GM12878 (cell line): ENCODE data around the gene GPR179. TPM values are rescaled to one million over a fixed set of nuclear protein-coding genes. Genes with fewer than 3 reads are reported as not detected.

Experiments
- ATAC-seq: fragments of 200-7000 bp; cut with Tn5 transposase; 3 replicates; pipeline ENCODE4 v1.9.1; 2020; ENCODE audit warnings: mild to moderate bottlenecking, moderate library complexity
- BruUV-seq: library from RNA; stranded (reverse); fragments of 400-500 nt; replicated peaks from 2 replicates; lab custom pipeline; 2021; lab: Mats Ljungman, UMichigan
- CTCF ChIA-PET: fragments of 300-600 bp; sonication (Branson Sonifier 250); formaldehyde crosslinking; extraction: SDS; loops from one replicate; lab custom pipeline; 2021; ENCODE audit warnings: inconsistent platforms; lab: Yijun Ruan, JAX
- POLR2A ChIA-PET: fragments of 350-600 bp; formaldehyde crosslinking; extraction: SDS; loops from one replicate; lab custom pipeline; 2021; ENCODE audit warnings: inconsistent platforms; lab: Charles Lee
- RAD21 ChIA-PET: fragments of 300-600 bp; sonication (Branson Sonifier 250); formaldehyde crosslinking; loops from one replicate; lab custom pipeline; 2023; ENCODE audit warnings: antibody characterized with exemption; ENCODE audit not compliant: unreplicated experiment; lab: Charles Lee
- SMC1A ChIA-PET: fragments of 300-600 bp; sonication (Branson Sonifier 250); formaldehyde crosslinking; loops from one replicate; lab custom pipeline; 2023; ENCODE audit not compliant: unreplicated experiment, uncharacterized antibody; lab: Charles Lee
- DNase-seq: peaks from one replicate; pipeline ENCODE4 v3.0.0-alpha.2; 2011; ENCODE audit warnings: low read depth, low spot score
- FAIRE-seq: peaks from 3 replicates; lab custom pipeline; 2011; peaks lifted over from hg19 to GRCh38; lab: Jason Lieb, UNC
- H2AFZ ChIP-seq: 2 replicates; pipeline ENCODE4 v1.6.0; 2011; ENCODE audit warnings: low read depth, low read length, control low read depth; ENCODE audit not compliant: control insufficient read depth
- H3K27ac ChIP-seq: 2 replicates; pipeline ENCODE4 v1.5.1; 2011; ENCODE audit warnings: control low read depth; ENCODE audit not compliant: control insufficient read depth, insufficient read depth
- H3K27me3 ChIP-seq, 2 experiments: replicated peaks in 1 of 2; 2 replicates each; pipeline versions ENCODE4 v1.6.0 to v1.6.1; 2011; ENCODE audit warnings: low read length in 1 of 2; ENCODE audit not compliant: control insufficient read depth in 2 of 2, insufficient read depth in 2 of 2
- H3K36me3 ChIP-seq, 2 experiments: 2 replicates each; pipeline ENCODE4 v1.5.1; 2011; ENCODE audit warnings: low read length in 1 of 2; ENCODE audit not compliant: control insufficient read depth in 2 of 2, insufficient read depth in 2 of 2
- H3K4me1 ChIP-seq: 2 replicates; pipeline ENCODE4 v1.6.1; 2011; ENCODE audit warnings: mild to moderate bottlenecking, low read length, moderate library complexity, mixed read lengths; ENCODE audit not compliant: control insufficient read depth, insufficient read depth
- H3K4me2 ChIP-seq: 2 replicates; pipeline ENCODE4 v1.6.0; 2011; ENCODE audit warnings: control low read depth; ENCODE audit not compliant: control insufficient read depth, insufficient read depth
- H3K4me3 ChIP-seq: fragments of 200-600 bp; sonication (generic); 2 replicates; pipeline ENCODE4 v1.5.1; 2016
- H3K79me2 ChIP-seq: 2 replicates; pipeline ENCODE4 v1.6.0; 2011; ENCODE audit warnings: low read length; ENCODE audit not compliant: control insufficient read depth, insufficient read depth
- H3K9ac ChIP-seq: 2 replicates; pipeline ENCODE4 v1.8.0; 2011; ENCODE audit warnings: low read length, control low read depth, mixed read lengths; ENCODE audit not compliant: control insufficient read depth, insufficient read depth
- H3K9me3 ChIP-seq: replicated peaks from 3 replicates; pipeline ENCODE4 v1.5.1; 2011; ENCODE audit warnings: mild to moderate bottlenecking, low read length; ENCODE audit not compliant: control insufficient read depth, insufficient read depth
- H4K20me1 ChIP-seq: 2 replicates; pipeline ENCODE4 v1.6.0; 2011; ENCODE audit not compliant: control insufficient read depth, insufficient read depth
- MAX ChIP-seq: IDR thresholded peaks from 2 replicates; pipeline ENCODE4 v1.6.1; 2012; ENCODE audit warnings: low read depth, low read length, improper control_type of control experiment
- MLLT1 ChIP-seq: fragments of 450-650 bp; IDR thresholded peaks from 2 replicates; pipeline ENCODE4 v1.6.1; 2016; ENCODE audit warnings: mild to moderate bottlenecking
- WGBS: methylation state at CpG from one replicate; pipeline ENCODE4 v1.1.6; 2016; ENCODE audit warnings: low lambda C conversion rate; ENCODE audit not compliant: insufficient replicate concordance, insufficient coverage; ENCODE audit errors: missing lambda C conversion rate; 5-methylcytosine and 5-hydroxymethylcytosine counted together
- in situ Hi-C: fragments of 300-500 bp; cut with MboI; formaldehyde crosslinking; loops from 9 replicates; pipeline ENCODE4 v1.14.3; 2018; ENCODE audit warnings: mixed read lengths
- intact Hi-C: fragments of 100-400 bp; cut with micrococcal nuclease; formaldehyde crosslinking; loops from one replicate; pipeline ENCODE4 v1.14.2; 2022; ENCODE audit not compliant: unreplicated experiment
- polyA plus RNA-seq, 11 experiments: library from polyadenylated mRNA; depleted of rRNA in 4 of 11; unstranded in 6 of 11; stranded (reverse) in 5 of 11; fragments of >200 nt; fragmentation: Nextera tagmentation in 4 of 11; fragmentation: Illumina TruSeq in 1 of 11; extraction: Ambion mirVana in 4 of 11; extraction: Trizol in 1 of 11; gene quantifications; 1 replicate in 1 of 11; 2 replicates in 10 of 11; pipeline versions ENCODE4 v1.2.1 to v1.2.3, GENCODE V29; 2011 to 2016; ENCODE audit warnings: inconsistent platforms in 2 of 11, missing spikeins in 2 of 11, low read depth in 1 of 11
- total RNA-seq, 4 experiments: library from RNA; depleted of rRNA in 3 of 4; stranded (reverse); fragments of >200 nt in 3 of 4; fragmentation: Illumina TruSeq in 1 of 4; extraction: Trizol in 1 of 4; gene quantifications; 2 replicates each; pipeline versions ENCODE4 v1.2.1 to v1.2.3, GENCODE V29; 2013 to 2021

Gene GPR179
- total and polyA plus RNA-seq, 10 of the 15 experiments (the other 5 are each of a cell fraction or from before 2014, with no cell fraction given), result under 0.01 to 0.08 (median 0.01) TPM; not detected in 3

- ChIA-PET RAD21 (interaction anchor here (1.3 to 8.4 kb wide), 2 partner anchors 35 to 59 kb away, joined by 6 to 172 read pairs; no protein-coding TSS in a partner anchor), POLR2A (interaction anchor here (0.8 to 1.4 kb wide), 3 partner anchors 9 to 50 kb away, joined by 3 read pairs; no protein-coding TSS in a partner anchor), CTCF (interaction anchor here (1.3 to 9.3 kb wide), 3 partner anchors 14 to 61 kb away, joined by 3 to 349 read pairs (median 4); no protein-coding TSS in a partner anchor), SMC1A (interaction anchor here (1.0 to 7.9 kb wide), 6 partner anchors 10 to 562 kb away, joined by 3 to 161 read pairs (median 5); no protein-coding TSS in a partner anchor)
- no peaks in the 10 kb centered on the region for H4K20me1 ChIP-seq
- peak overlapping the region; percentile 99 for H3K4me2 ChIP-seq
- H3K4me3 ChIP-seq, result peak overlapping the region; percentile 75; the same call in 1 of the 2 replicates
- H3K27ac ChIP-seq, result no peak overlapping the region
- no peak for FAIRE-seq
- in situ Hi-C loops, result no loop called here
- H2AFZ ChIP-seq, result no peak overlapping the region
- H3K79me2 ChIP-seq, result peaks cover 8% of the 10 kb centered on the region
- WGBS, result 90% methylated on average over 13 of the region's 13 CpGs
- no TSS peak for BruUV-seq
- H3K9me3 ChIP-seq, result no peaks in the 10 kb centered on the region
- intact Hi-C loops, result loop anchor here (10.0 kb wide), 1 partner anchor 321 kb away; the partner anchor contains the start of gene EPOP
- no peak for ATAC-seq
- TF ChIP-seq MLLT1 (peak; percentile 68), MAX (no peak)
- H3K9ac ChIP-seq, result no peak overlapping the region
- H3K27me3 ChIP-seq, result no peaks in the 10 kb centered on the region
- peaks cover 4% of the 10 kb centered on the region for H3K4me1 ChIP-seq
- H3K36me3 ChIP-seq, result no peaks in the 10 kb centered on the region
- DNase-seq, result no peak
Measured at GRCh38 chr17:38353668-38354067, 9.9 kb upstream of the GPR179 start.
